ENCODE measurements around the gene BLOC1S3. TPM values are rescaled to one million over a fixed set of nuclear protein-coding genes. Genes with fewer than 3 reads are reported as not detected.

The BLOC1S3 gene, protein sequence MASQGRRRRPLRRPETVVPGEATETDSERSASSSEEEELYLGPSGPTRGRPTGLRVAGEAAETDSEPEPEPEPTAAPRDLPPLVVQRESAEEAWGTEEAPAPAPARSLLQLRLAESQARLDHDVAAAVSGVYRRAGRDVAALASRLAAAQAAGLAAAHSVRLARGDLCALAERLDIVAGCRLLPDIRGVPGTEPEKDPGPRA
- 10 to 100 TPM; 15.4 to 20.5 TPM for total RNA-seq

DNA sequence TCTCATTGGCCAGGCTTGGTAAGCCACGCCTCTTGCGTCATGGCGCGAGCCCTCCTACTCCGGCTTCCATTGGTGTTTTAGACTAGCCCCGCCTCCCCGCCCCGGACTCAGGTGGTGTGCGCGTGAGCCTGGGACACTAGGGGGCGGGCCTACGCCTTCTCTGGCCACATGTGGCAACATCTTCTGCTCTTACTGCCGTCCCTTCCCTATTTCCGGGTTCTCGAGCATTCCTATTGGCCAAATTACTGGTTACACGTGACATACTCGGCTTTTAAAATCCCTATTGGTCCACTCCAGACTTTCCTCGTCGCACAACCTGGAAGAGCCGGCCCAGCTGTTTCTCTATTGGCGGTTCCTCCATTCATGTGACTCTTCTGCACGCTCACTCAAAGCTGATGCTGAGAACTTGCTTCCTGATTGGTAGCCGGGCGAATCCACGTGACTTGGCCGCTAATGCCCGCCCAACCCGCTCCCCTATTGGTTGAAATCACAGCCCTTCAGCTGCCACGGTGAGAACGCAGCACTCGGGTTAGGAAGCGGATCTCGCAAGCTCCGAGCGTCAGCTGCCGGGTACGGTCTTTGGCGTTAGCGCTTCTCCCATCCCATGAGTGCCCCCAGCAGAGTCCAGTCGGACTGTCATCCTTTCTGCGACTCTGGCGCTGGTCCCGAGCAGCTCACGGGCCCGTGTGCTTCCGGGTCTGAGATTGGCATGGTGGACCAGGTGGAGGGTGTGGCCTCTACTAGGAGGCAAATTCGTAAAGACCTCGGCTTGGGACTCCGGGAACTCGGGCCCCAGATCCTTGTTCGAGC lies at the start of gene BLOC1S3:
BLOC1S3 (plus strand) TSS at position 523 of the 810 bp plus-strand sequence. CDS start 513 bp downstream, outside the sequence.
- H3K4me3 Mint-ChIP-seq: peak within 1 kb of the TSS; percentile 95
- ATAC-seq (peak; percentile 94), DNase-seq (ENCODE audit: low spot score) (peak; percentile 100)
- peak within 1 kb of the TSS; percentile 90 for H3K27ac Mint-ChIP-seq
- H3K27me3 Mint-ChIP-seq: no peaks in the 10 kb centered on the region
- peaks cover 27 to 29% of the 10 kb centered on the region in 2 donors for H3K4me1 Mint-ChIP-seq (ENCODE audit: low read depth in 2 of 2)
- H3K36me3 Mint-ChIP-seq: no peaks in the 10 kb centered on the region
- H3K9me3 Mint-ChIP-seq: no peaks in the 10 kb centered on the region

DNA sequence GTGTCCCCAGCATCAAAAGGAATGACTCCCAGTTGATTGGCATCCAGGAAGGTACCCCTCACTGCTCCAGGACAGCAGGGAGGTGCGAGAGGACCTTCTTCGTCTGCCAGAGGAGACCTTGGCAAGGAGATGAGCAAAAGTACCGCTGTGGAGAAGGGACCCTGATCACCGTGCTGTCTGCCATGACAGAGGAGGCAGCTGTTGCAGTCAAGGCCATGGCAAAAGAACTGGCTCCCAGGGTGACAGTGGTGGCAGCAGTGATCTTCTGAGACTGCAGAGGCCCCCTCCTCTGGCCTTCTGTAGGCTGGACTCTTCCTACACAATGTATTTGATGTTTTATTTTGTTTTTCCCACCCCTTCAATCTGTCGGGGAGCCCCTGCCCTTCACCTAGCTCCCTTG lies 49.8 kb upstream of the BLOC1S3 start:
- H3K4me1 Mint-ChIP-seq (ENCODE audit: low read depth in 2 of 2): peaks cover 13 to 15% of the 10 kb centered on the region in 2 donors

DNA sequence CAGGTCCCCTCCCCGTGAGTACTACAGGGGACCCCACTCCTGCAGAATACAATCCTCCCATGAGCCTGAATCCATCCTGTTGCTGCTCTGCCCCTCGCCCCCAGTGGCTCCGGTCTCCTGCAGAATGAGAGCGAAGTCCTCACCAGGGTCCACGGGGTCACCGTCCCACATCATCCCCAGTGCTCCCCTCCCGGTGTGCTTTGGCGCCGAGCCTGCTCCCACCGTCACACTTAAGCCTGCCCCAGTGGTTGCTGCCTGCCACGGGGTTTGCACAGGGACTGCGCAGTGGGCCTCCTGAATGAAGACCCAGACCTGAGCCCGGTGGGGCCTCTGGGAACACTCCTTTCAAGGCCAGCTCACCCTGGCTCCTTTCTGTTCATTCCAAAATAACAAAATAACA lies 48.3 kb upstream of the BLOC1S3 start:
- DNase-seq (ENCODE audit: low spot score) (no peak), ATAC-seq (no peak)
- Mint-ChIP-seq H3K36me3 (no peaks in the 10 kb centered on the region), H3K27ac (no peak overlapping the region), H3K4me3 (no peak overlapping the region), H3K4me1 (ENCODE audit: low read depth in 2 of 2) (peaks cover 16 to 21% of the 10 kb centered on the region in 2 donors), H3K9me3 (no peaks in the 10 kb centered on the region), H3K27me3 (no peaks in the 10 kb centered on the region)

More for the DNA sequence above, 49.8 kb upstream of the BLOC1S3 start:
- no peaks in the 10 kb centered on the region for H3K36me3 Mint-ChIP-seq
- H3K4me3 Mint-ChIP-seq: no peak overlapping the region
- H3K27ac Mint-ChIP-seq: no peak overlapping the region
- ATAC-seq (no peak), DNase-seq (ENCODE audit: low spot score) (no peak)
- H3K27me3 Mint-ChIP-seq: no peaks in the 10 kb centered on the region
- no peaks in the 10 kb centered on the region for H3K9me3 Mint-ChIP-seq

DNA sequence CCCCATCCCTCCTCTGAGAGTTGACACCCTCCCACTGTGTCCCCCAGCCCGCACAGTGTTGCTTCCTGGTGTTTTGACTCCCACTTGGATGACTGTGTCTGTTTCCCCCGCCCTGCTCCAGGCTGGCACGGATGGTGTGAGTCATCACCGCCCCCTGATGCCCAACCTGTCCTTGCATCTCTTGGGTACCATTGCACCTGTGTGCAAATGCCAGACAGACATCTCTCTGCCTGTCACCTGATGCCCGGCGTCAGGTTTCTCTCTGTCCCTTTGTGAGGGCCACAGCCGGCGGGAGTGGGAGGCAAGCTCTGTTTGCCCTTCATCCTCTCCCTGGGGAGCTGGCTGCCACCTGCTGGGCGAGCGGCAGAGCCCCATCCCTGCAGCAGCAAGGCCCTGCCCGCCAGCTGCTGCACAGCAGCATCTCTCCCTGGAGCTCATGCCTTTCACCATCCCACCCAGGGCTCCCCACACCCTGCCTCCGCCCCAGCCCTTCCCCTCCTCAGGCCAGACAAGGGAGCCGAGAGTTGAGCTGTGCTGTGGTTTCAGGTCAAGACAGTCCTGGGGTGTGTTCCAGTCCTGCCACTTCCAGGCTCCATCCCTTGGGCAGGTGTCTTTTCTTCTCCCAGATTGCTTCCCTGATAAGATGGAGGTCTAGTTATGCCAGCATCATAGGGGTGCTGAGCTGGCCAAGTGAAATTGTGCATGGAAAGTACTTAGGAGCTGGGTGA lies 47.5 kb upstream of the BLOC1S3 start:
- H3K4me1 Mint-ChIP-seq (ENCODE audit: low read depth in 2 of 2): peaks cover 10 to 18% of the 10 kb centered on the region in 2 donors
- DNase-seq (ENCODE audit: low spot score) (no peak), ATAC-seq (no peak)
- no peak overlapping the region for H3K4me3 Mint-ChIP-seq
- no peaks in the 10 kb centered on the region for H3K27me3 Mint-ChIP-seq
- H3K36me3 Mint-ChIP-seq: no peaks in the 10 kb centered on the region
- H3K9me3 Mint-ChIP-seq: no peaks in the 10 kb centered on the region
- no peak overlapping the region for H3K27ac Mint-ChIP-seq

DNA sequence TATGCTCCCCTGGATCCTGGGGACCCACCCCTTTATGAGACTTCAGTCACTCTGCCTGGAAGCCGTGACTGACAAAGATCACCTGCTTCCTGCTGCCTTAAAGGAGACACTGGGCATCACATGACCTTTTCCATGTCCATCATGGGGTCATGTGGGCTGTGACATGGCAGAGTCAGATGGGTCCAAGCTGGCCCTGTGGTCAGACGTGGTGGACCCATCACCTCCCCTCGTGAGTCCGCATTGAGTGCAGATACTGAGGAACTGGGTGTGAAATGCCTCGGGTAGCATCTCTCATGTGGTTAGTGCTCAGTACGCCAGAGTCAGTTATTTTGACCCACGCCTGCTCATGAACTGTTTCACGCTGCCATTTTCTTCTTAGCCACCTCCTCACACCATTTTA lies 44.9 kb upstream of the BLOC1S3 start:
- DNase-seq (ENCODE audit: low spot score): no peak
- Mint-ChIP-seq H3K4me3 (no peak overlapping the region), H3K9me3 (no peaks in the 10 kb centered on the region), H3K36me3 (no peaks in the 10 kb centered on the region), H3K4me1 (ENCODE audit: low read depth in 2 of 2) (peaks cover 10 to 22% of the 10 kb centered on the region in 2 donors), H3K27ac (peak overlapping the region in 1 of 2 donors; percentile 71), H3K27me3 (no peaks in the 10 kb centered on the region)
- ATAC-seq: no peak

DNA sequence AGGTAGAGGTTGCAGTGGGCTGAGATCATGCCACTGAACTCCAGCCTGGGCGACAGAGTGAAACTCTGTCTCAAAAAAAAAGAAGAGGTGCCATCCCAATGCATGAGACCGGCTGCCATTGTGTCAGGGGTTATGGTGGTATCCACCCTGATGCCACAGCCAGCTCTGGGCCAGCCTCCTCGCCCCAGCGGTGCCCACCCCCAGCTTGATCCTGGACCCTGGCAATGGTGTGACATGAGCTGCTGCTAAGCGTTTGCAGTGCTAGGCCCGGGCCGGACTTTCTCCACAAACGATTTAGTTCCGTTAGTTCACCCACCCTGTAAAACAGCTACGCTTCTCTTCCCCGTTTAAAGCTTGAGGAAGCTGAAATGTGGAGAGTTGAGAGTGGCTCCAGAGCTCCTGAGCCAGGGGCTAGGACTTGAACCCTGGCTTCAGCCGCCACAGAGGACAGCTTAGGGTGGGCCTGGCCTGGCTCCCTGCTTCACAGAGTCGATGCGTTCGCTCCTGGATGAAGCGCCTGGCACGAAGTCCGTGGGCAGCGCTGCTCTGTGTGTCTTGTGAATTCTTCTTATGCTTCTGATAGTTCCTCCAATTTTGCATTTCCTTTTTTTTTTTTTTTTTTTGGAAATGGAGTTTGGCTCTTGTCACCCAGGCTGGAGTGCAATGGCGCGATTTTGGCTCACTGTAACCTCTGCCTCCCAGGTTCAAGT lies 43.3 kb upstream of the BLOC1S3 start:
- peaks cover 10 to 22% of the 10 kb centered on the region in 2 donors for H3K4me1 Mint-ChIP-seq (ENCODE audit: low read depth in 2 of 2)

DNA sequence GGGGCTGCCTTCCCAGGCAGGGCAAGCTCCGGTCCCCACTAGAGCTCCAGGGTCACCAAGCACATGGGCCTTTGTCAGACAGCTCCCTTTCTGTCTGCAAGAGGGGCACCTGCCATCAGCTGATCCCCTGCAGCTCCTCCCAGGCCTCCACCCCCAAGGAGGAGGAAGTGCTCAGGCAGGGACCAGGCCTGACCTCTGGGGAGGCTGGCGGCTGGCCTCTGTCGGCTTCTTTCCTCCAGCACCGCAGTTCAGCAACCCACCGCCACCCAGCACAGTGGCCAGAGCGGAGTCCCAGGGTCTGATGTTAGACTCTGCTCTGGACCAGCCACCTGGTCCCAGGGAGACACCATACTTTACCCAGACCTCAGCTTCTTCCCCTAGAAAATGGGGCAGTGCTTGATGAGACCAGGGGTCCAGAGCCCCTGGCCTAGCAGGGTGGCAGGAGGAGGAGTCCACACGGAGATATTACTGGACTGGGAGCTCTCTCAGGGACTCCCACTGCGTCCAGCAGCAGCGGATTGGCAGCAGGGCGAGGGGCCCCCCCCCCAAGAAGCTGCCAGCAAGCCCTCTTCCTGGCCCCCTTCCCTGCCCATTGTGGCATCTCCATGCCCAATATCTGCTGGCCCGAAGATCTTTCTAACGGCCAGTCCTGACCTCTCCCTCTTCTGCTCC lies 41.9 kb upstream of the BLOC1S3 start:
- Mint-ChIP-seq H3K9me3 (no peaks in the 10 kb centered on the region), H3K4me3 (no peak overlapping the region), H3K27me3 (no peaks in the 10 kb centered on the region), H3K36me3 (no peaks in the 10 kb centered on the region), H3K27ac (peak overlapping the region in 1 of 2 donors; percentile 47), H3K4me1 (ENCODE audit: low read depth in 2 of 2) (peaks cover 10 to 22% of the 10 kb centered on the region in 2 donors)
- ATAC-seq (no peak), DNase-seq (ENCODE audit: low spot score) (no peak)

More for the DNA sequence above, 43.3 kb upstream of the BLOC1S3 start:
- Mint-ChIP-seq H3K9me3 (no peaks in the 10 kb centered on the region), H3K27ac (no peak overlapping the region), H3K27me3 (no peaks in the 10 kb centered on the region), H3K36me3 (no peaks in the 10 kb centered on the region), H3K4me3 (no peak overlapping the region)
- no peak for ATAC-seq
- no peak for DNase-seq (ENCODE audit: low spot score)

DNA sequence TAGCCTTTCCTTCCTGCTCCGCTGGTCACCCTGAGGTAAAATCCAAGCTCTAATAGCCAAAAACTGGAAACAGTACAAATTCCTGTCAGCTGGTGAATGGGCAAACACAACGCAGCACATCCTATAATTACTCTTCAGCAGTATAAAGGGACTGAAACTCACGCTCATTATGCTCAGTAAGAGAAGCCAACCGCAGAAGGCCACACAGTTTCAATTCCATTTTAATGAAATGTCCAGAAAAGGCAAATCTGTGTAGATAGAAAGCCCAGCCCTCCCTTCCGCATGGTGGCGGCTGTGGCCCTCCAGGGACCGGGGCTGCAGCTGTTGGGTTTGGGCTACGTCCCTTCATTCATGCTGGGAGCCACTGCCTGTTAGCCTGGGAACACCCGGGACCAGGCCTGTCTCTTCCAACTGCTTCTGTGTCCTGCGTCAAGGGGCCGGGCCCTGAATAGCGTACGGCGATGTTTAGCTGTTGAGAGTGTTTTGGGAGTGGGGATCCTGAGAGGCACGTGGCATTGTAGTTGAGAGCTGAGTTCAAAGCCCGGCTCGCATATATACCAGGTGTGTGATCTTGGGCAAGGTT lies 41.3 kb upstream of the BLOC1S3 start:
- peaks cover 10 to 22% of the 10 kb centered on the region in 2 donors for H3K4me1 Mint-ChIP-seq (ENCODE audit: low read depth in 2 of 2)
- ATAC-seq (no peak), DNase-seq (ENCODE audit: low spot score) (no peak)
- peak overlapping the region in 1 of 2 donors; percentile 47 for H3K27ac Mint-ChIP-seq
- H3K9me3 Mint-ChIP-seq: no peaks in the 10 kb centered on the region
- H3K36me3 Mint-ChIP-seq: no peaks in the 10 kb centered on the region
- H3K27me3 Mint-ChIP-seq: no peaks in the 10 kb centered on the region
- no peak overlapping the region for H3K4me3 Mint-ChIP-seq

DNA sequence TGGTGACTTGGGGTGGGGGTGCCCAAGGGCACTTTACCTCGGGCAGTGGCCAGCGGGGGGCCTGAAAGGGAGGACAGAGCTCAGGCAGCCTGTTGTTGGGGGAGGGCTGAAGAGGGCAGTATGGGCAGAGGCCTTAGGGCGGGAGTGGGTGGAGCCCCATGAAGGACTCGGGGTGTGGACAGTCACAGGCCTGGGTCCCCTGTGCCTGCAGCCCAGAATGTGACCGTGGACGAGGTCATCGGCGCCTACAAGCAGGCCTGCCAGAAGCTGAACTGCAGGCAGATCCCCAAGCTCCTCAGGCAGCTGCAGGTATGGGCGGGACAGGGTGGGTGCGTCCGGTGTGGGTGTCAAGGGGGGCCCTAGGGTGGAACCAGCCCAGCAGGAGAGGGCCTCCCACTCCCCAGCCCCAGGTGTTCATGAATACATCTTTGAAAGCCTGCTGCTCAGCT lies 40.3 kb upstream of the BLOC1S3 start:
- Mint-ChIP-seq H3K27ac (peak overlapping the region in 1 of 2 donors; percentile 47), H3K4me1 (ENCODE audit: low read depth in 2 of 2) (peaks cover 10 to 26% of the 10 kb centered on the region in 2 donors), H3K4me3 (no peak overlapping the region), H3K27me3 (no peaks in the 10 kb centered on the region), H3K9me3 (no peaks in the 10 kb centered on the region), H3K36me3 (no peaks in the 10 kb centered on the region)
- ATAC-seq: no peak
- no peak for DNase-seq (ENCODE audit: low spot score)

DNA sequence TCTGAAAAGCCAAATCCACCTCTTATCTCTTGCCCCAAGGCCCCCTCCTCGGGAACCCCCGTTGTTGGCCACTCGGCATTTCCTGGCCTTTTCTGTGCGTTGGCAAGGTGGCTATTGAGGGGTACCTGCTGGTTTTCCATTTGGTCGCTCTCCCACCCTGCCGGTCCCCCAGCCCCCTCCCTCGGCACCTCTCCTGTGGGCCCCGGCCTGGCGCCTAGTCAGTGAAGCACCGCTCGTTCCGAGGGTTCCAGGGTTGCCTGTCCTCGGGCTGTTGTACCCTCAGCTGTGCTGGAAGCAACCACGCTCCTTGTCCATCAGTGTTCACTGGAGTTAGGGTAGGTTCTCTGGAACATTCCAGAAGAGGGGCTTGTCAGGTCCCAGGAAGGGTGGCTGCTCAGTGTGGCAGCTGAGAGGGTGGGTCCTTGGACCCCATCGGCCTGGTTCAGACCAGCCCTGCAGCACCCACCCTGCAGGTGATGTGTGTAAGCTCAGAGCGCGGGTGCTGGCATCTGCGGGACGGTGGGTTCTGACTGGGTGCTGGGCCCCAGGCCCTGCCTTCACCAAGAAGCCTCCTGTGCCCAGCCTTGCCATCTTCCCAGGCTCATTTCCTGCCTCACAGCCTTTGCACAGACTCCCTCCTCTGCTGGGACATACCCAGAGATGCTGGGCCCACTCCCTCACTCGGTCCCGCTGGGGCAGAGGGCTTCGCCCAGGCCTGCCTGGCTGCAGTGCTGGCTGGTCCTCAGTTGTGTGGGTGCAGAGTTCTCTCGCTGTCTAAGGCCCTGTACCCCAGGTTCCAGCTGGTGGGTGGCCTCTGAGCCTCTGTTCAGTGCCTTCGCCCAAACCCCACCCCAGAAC lies 39.1 kb upstream of the BLOC1S3 start:
- H3K9me3 Mint-ChIP-seq: no peaks in the 10 kb centered on the region
- no peak overlapping the region for H3K27ac Mint-ChIP-seq
- H3K4me3 Mint-ChIP-seq: no peak overlapping the region
- no peaks in the 10 kb centered on the region for H3K36me3 Mint-ChIP-seq
- H3K4me1 Mint-ChIP-seq (ENCODE audit: low read depth in 2 of 2): peaks cover 0 to 17% of the 10 kb centered on the region in 2 donors
- ATAC-seq (no peak), DNase-seq (ENCODE audit: low spot score) (no peak)
- H3K27me3 Mint-ChIP-seq: no peaks in the 10 kb centered on the region

DNA sequence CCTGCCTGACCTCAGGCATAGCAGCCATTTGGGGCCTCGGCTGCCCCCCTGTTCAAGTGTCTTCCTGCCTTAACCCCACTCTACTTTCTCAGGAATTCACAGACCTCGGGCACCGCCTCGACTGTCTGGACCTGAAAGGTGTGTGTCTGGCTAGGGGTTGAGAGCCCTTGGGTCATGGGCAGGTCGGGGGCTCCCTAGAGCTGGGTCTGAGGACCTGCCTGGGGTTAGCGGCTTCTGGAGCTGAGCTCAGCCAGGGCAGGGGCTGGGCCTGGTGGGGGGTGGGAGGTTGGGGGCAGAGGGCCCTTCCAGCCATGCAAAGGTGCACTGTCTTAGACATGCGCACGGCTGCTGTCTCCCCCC lies 38.5 kb upstream of the BLOC1S3 start:
- peaks cover 0 to 14% of the 10 kb centered on the region in 2 donors for H3K4me1 Mint-ChIP-seq (ENCODE audit: low read depth in 2 of 2)

DNA sequence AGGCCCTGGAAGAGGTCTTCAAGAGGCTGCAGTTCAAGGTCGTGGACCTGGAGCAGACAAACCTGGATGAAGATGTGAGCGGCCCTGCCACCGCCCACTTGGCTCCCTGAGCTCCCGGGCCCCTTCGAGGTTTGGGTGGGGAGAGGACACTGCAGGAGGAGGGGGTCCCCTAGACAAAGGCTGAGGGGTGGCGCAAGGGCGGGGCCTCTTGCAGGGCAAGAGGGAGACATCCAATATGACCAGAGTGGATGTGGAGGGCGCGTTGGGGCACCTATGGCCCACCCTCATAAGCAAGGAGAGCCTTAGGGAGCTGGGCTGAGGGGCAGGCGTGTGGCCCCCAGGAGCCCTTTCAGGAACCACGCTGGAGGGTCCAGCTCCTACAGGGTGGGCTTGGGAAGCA lies 38.1 kb upstream of the BLOC1S3 start:
- Mint-ChIP-seq H3K27ac (no peak overlapping the region), H3K36me3 (no peaks in the 10 kb centered on the region), H3K4me3 (no peak overlapping the region), H3K27me3 (no peaks in the 10 kb centered on the region), H3K9me3 (no peaks in the 10 kb centered on the region), H3K4me1 (ENCODE audit: low read depth in 2 of 2) (peaks cover 0 to 14% of the 10 kb centered on the region in 2 donors)
- ATAC-seq (no peak), DNase-seq (ENCODE audit: low spot score) (no peak)

More for the DNA sequence above, 38.5 kb upstream of the BLOC1S3 start:
- Mint-ChIP-seq H3K27me3 (no peaks in the 10 kb centered on the region), H3K27ac (no peak overlapping the region), H3K36me3 (no peaks in the 10 kb centered on the region), H3K4me3 (no peak overlapping the region), H3K9me3 (no peaks in the 10 kb centered on the region)
- ATAC-seq: no peak
- no peak for DNase-seq (ENCODE audit: low spot score)
